GM12874 (cell line): ENCODE results near the gene CACNA1C.

Experiments used
- CTCF ChIP-seq: IDR thresholded peaks from 2 replicates; pipeline ENCODE4 v1.5.1; 2011; ENCODE audit warnings: low read depth, mild to moderate bottlenecking, control low read depth, low read length, moderate library complexity; ENCODE audit not compliant: insufficient read depth

CACNA1C gene

GRCh38 chr12:2083008-2083407, 30.2 kb downstream of the CACNA1C start:
- no peak for TF ChIP-seq CTCF

DNA sequence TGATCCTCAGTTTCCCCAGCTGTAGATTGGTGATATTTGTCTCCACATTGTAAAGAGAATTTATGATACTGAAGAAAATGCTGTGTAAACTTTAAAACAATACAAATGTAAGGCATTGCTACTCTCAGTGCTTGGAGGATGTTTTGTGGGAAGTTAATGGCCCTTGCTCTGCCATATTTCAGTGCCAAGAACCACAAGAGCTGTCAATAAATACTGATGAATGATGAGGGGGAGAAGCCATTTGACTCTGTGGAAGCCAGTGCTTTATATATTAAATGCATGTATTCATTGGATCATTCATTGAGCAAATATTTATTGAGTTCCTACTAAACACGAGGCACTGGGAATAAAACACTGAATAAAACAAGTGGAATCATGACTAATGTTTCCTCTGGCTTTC, 30.8 kb downstream of the CACNA1C start:
- no peak for TF ChIP-seq CTCF

DNA sequence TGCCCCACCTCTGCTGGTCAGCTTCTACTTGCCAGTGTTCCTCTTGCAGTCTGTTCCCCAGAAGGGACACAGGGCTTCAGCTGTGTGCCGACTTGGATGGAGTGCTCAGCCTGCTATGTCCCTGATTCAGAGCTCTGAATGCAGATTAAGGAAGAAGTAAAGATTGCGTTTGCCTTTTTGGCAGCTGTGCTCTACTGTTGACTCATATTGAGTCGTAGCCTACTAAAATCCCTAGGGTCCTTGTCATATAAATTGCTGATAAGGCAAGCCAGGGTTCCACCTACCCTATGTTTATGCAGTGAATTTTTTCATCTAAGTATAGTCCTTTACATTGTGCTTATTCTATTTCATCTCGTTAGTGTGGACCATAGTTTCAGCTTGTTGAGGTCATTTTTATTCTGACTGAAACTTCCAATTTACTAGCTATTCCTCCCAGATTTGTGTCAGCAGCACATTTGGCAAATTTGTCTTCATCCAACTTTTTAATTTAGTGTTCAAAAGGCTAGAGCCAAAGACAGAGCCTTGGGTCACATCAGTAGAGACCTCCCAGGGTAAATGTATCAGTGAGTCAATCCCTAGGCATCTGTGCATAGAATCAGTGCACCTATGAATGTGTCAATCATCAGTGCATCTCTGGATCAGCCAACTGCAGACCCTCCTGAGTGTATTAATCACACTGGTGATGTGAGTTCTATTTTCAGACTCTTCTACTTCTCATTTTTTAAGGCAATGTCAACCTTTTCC, 31.9 kb downstream of the CACNA1C start:
- TF ChIP-seq CTCF: no peak

DNA sequence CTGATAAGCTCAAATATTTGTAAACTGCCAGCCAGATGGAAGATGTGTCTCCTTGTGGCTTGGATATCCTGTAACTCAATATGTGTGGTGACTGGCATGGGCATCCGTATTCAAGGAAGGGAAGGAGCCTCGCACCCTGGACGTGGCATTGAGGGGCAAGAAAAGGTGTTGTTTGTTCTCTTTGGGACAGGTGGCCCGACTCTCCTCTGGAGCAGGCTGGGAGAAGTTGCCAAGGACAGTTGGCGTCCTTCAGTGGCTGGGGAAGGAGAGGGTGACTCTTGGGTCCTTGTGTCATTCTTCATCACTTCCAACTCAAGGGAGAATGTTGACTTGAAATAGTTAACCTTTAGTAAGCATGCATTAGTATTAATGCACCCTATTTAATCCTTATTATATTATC, 39.6 kb downstream of the CACNA1C start:
- TF ChIP-seq CTCF: no peak

- TF ChIP-seq CTCF: no peak
Measured at GRCh38 chr12:2092890-2093289, 40.1 kb downstream of the CACNA1C start.

GRCh38 chr12:2094597-2094996, 41.8 kb downstream of the CACNA1C start:
- no peak for TF ChIP-seq CTCF

GRCh38 chr12:2095878-2096277, 43.1 kb downstream of the CACNA1C start:
- TF ChIP-seq CTCF: no peak
